ENCODE measurements around the gene ITGAE.
"Not testable (repeated sequence)": the region's sequence is repeated elsewhere in the genome, so short reads cannot be mapped to it uniquely, and the experiment has no call there.

ITGAE gene

GRCh38 chr17:3794152-3794551, 6.8 kb downstream of the ITGAE start:
- not testable (repeated sequence) for DNase-seq

GRCh38 chr17:3793258-3793657, 7.7 kb downstream of the ITGAE start:
- DNase-seq: not testable (repeated sequence)

- DNase-seq: no peak
Observed at GRCh38 chr17:3792481-3792880, 8.5 kb downstream of the ITGAE start.

GRCh38 chr17:3788200-3788599, 12.8 kb downstream of the ITGAE start:
- no peak for DNase-seq

GRCh38 chr17:3785323-3785722, 15.7 kb downstream of the ITGAE start:
- DNase-seq: not testable (repeated sequence)

DNA sequence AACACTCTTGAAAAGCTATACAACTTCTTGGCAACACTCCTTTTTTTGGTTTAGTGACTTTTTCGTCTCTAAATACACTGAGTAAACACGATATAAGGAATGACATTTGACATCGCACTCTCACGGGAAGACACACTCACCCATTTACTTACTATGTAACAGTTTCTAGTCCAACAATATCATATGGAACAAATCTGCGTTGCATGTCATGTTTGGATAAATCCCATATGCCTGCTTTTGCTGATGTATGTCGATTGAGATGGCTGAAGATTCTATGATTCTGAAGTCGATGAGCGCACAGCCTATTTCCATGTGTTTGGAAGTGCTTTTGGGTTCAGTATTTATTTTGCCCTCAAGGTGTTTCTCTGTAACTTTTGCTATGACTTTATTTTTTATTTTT, 18.2 kb downstream of the ITGAE start:
- no peak for DNase-seq

GRCh38 chr17:3780986-3781385, 20.0 kb downstream of the ITGAE start:
- DNase-seq: no peak

DNA sequence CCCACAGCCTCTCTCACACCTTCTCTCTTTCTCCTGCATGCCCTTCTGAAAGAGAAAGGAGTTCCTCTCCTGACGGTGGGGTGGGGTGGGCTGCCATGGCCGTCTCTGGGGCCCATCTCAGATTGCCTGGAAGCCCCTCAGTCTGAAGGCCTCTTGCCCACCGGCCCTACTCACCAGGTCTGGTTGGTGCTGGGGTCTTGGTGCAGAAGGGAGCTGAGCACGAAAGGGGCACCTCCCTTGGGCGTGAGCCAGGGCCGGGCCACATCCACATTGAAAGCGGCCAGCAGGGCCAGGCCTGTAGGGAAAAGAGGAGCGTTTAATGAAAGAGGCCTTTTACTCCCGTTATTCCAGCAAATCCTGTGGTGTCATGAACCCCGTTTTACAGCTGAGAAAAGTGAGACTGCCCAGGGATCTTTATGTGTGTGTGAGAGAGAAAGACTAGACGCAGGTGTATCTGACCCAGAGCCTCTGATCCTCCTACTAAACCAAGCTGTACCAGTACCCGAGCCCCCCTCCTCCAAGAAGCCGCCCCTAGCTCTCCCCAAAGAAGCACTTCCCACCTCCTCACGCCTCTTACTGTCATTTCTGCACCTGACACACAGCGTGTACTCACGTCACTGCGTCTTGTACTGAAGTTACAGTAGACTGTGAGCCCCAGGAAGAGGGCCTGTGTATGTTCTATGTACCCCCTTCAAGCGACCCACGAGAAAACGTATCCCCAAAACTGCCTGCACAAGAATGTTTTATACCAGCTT, 23.4 kb downstream of the ITGAE start:
- no peak for DNase-seq

DNA sequence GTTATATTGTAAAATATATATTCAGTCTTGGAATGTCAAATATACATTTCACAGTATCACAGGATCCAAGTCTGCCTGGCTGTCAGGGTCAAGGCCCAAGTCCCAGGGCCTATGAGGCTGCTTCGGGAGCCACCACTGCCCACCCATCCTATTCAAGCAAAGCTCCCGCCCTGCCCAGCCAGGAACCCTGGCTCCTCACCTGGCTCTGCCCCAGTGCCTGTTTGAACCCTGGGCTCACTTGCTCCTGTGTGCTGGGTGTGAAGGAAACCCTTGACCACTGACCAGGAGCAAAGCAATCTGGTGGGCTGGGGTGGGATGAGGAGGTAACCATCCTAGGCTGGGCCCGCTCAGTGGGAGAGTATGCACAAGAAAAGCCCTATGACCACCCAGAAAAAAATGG, 27.0 kb downstream of the ITGAE start:
- no peak for DNase-seq

- DNase-seq: no peak
Observed at GRCh38 chr17:3773511-3773910, 27.5 kb downstream of the ITGAE start.

DNA sequence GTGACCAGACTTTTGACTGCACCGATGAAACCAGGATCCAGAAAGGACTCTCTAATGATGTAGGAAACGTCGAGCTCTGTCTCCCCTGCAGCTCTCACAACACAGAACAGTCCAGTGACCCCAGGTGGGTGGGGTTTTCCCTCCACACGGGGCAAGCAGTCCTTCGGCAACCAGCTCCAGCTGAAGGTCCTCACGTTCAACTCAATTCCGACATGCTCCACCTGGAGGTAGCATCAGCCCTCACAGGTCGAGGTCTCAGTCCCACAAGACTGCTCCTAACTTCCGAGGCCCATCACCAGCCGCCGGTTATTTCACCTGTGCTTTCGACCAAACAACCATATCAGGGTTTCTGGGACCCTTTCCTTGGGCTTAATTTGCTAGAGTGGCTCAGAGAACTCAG, 28.2 kb downstream of the ITGAE start:
- no peak for DNase-seq

DNA sequence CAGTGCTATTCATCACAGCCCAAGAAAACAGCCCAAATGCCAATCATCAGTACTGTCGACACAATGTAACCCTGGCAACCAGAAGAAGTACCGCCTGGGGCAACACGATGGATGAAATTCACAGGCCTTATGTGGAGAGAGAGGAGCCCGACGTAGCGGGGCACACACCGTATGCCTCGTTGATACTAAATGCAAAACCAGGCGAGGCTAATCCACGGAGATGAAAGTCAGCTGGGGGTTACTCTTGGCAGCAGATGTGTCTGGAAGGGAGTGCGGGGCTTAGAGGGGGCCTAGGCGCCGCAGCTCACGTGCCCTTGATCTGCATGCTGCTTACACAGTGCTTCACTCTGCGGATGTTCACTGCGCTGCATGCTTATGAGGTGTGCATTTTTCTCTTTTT, 29.8 kb downstream of the ITGAE start:
- DNase-seq: no peak

DNA sequence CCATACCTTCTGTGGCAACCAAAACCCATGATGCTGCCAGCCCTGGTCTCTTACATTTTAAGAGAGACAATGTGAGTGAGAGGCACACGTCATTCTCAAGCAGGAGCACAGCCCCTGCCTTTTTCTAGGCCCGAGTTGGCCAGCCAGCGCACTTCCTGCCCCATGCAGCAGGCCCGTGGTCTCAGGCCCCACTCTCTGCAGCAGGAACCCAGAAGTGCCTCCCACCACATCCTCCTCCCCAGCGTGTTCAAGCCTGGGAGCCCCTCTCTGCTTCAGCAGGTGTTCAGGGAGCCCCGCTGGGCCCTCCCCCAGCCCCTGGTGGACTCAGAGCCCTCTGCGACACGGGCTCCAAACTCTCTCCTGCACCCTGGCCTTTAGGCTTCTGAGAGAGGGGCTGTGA, 30.5 kb downstream of the ITGAE start:
- DNase-seq: peak; percentile 34

- DNase-seq: no peak
Observed at GRCh38 chr17:3768769-3769168, 32.2 kb downstream of the ITGAE start.

- no peak for DNase-seq
Observed at GRCh38 chr17:3768341-3768740, 32.6 kb downstream of the ITGAE start.

DNA sequence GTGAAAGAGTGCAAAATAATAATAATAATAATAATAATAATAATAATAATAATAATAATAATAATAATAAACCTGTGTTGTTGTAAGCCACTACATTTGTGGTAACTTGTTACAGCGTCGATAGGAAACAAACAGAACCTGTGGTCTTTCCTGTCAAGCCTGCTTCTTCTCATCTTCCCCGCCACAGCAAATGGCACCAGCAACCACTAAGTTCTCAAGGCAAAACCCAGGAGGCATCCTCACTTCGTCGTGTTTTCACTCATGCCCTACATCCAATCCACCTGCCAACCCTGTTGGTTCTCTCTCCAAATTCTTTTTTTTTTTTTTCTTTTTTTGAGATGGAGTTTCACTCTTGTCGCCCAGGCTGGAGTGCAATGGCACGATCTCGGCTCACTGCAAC, 34.2 kb downstream of the ITGAE start:
- no peak for DNase-seq

DNA sequence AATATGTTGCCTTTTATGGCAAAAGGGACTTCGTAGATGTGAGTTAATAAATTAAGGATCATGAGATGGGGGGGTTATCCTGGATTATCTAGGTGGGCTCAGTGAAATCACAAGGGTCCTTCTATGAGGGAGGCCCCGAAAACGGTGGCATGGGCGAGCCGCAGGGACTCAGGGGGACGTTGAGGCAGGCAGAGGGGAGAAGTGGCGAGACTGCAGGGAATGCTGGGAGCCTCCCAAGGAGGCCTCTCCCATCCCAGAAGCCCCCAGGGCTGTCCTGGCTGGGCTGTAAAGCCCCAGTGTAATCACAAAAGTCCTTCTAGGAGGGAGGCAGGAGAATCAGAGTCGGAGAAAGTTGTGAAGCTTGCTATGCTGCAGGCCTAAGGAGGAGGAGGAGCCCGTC, 35.0 kb downstream of the ITGAE start:
- DNase-seq: no peak

GRCh38 chr17:3763777-3764170, 37.2 kb downstream of the ITGAE start:
- DNase-seq: no peak

- no peak for DNase-seq
Observed at GRCh38 chr17:3762922-3763776, 37.8 kb downstream of the ITGAE start.

GRCh38 chr17:3761918-3762380, 39.0 kb downstream of the ITGAE start:
- no peak for DNase-seq

- DNase-seq: no peak
Observed at GRCh38 chr17:3761036-3761917, 39.7 kb downstream of the ITGAE start.

- no peak for DNase-seq
Observed at GRCh38 chr17:3759597-3760216, 41.3 kb downstream of the ITGAE start.

All from hematopoietic multipotent progenitor cell treated with erythropoietin and hydrocortisone succinate and interleukin-3 and kit ligand, for 6 days (in vitro differentiated cells).